ENCODE measurements around the gene C11orf87. TPM values are rescaled to one million over a fixed set of nuclear protein-coding genes. Genes with fewer than 3 reads are reported as not detected.

The C11orf87 gene
- total RNA-seq, result not detected

DNA sequence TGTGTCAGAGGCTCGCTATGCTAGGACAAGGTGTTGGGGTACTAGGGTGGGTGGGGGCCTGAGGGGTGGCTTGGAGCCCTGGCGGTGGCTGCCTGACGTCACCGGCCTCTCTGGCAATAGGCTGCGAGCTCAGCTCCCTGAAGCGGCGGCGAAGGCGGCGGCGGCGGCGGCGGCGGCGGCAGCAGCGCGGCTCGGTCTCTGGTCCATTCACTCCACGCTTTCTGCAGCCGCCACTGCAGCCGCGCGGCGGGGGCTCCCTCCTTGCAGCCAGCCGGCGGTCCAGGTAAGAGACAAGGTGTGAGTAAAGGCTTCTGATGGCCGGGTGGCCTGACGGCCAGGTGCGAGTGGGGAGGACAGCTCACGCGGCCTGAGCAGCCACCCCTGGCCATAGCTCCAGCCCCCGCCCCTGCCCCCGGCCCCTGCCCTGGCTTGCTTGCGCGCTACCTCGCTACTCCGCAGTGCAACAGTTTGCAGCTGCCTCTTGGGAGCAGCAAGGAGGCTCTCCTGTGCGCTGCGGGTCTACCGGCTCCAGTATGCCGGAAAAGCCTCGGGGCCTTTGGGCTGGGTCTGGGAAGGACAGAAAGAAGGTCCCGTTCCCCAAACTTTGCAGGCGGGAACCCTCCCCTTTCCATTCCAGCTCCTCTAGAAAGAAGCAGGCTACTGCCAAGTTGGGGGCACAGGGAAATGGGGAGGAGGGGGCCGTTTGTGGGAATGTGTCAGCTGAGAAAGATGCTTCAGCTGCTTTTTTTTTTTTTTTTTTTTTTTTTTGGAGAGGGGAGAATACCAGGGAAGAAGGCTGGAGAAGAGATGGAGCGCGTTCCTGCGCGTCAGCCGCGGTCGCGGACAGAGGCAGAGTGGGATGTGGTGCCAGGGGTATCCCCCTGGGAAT lies at the start of gene C11orf87:
Gene C11orf87, plus strand, starts transcription at position 210 of the 889 bp plus-strand sequence. CDS start 1,444 bp downstream, outside the sequence.
- no peak for TF ChIP-seq CTCF (IDR thresholded peaks at IDR 0.05; ENCODE audit: low read depth)

- TF ChIP-seq CTCF (IDR thresholded peaks at IDR 0.05; ENCODE audit: low read depth), result no peak
Observed at GRCh38 chr11:109374032-109374431, 48.0 kb upstream of the C11orf87 start.

GRCh38 chr11:109374441-109374840 lies 47.5 kb upstream of the C11orf87 start:
- TF ChIP-seq CTCF (IDR thresholded peaks at IDR 0.05; ENCODE audit: low read depth), result no peak

GRCh38 chr11:109377039-109377742 lies 44.8 kb upstream of the C11orf87 start:
- no peak for TF ChIP-seq CTCF (IDR thresholded peaks at IDR 0.05; ENCODE audit: low read depth)

DNA sequence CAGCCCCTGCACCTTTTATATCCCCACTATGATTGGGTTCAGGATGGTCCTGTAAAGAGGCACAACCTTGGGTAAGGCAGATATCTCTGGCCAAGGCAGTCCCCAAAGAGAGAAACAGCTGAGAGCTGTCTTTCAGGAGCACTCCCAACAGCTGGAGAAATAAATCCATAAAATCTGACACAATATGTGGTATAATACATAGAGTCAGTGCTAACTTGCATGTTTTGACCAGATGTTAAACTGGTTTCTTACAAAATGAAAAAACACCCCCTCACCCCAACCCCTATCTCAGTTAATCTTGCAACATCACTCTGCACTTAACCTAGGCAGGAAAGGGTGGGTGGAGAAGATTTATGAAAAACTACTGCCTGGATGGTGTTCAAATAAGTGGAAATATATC lies 44.0 kb upstream of the C11orf87 start:
- TF ChIP-seq CTCF (IDR thresholded peaks at IDR 0.05; ENCODE audit: low read depth), result no peak

- TF ChIP-seq CTCF (IDR thresholded peaks at IDR 0.05; ENCODE audit: low read depth), result no peak
Observed at GRCh38 chr11:109383306-109383705, 38.7 kb upstream of the C11orf87 start.

DNA sequence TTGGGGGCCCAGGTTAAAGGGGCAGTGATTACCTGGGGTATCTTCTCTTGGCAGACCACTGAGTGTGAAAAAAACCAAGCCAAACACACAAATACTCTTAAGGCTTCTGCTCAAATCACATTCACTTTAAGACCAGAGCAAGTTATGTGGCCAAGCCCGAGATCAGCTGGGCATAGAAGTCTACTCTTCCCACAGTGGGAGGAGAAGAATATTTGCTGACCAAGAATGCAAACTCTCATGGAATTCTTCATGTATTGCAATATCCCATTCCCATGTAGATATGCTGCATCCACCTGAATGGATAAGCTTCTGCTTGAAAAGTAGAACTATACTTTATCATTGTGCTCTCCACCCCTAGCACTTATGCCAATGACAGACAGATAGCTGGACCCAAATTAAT lies 37.1 kb upstream of the C11orf87 start:
- TF ChIP-seq CTCF (IDR thresholded peaks at IDR 0.05; ENCODE audit: low read depth), result no peak
